Measurements from ENCODE around the gene PGAM5. TPM values are rescaled to one million over a fixed set of nuclear protein-coding genes. Genes with fewer than 3 reads are reported as not detected.

PGAM5 gene
- polyA plus RNA-seq, 1 of the 3 experiments (the other 2 are of a cell fraction), result 22.5 TPM

- WGBS (ENCODE audit: low lambda C conversion rate), result 98% methylated on average over 6 of the region's 6 CpGs
- DNase-seq, result no peak
- no peaks in the 10 kb centered on the region for H3K9me3 ChIP-seq
- peaks cover 13 to 53% of the 10 kb centered on the region in 2 experiments for H3K36me3 ChIP-seq (replicated peaks in 1 of 2; ENCODE audit: control insufficient read depth in 1 of 2, insufficient read depth in 2 of 2, low read length in 1 of 2)
- H3F3A ChIP-seq (replicated peaks; ENCODE audit: insufficient read depth), result no peaks in the 10 kb centered on the region
- H3K27ac ChIP-seq (ENCODE audit: low read depth in 2 of 2, low read length in 1 of 2), result no peak overlapping the region
- no peaks in the 10 kb centered on the region for H3K9me2 ChIP-seq
- no peak overlapping the region for H3K9ac ChIP-seq
- no peaks in the 10 kb centered on the region for H3K27me3 ChIP-seq (ENCODE audit: insufficient read depth)
- H2AFZ ChIP-seq (ENCODE audit: low read depth), result no peak overlapping the region
- ChIA-PET POLR2A (no interaction called here), CTCF (interaction anchor here (0.8 kb wide), 1 partner anchor 15 kb away, joined by 3 read pairs; no protein-coding TSS in a partner anchor)
- H3K4me2 ChIP-seq, result no peak overlapping the region
- no peak for TF ChIP-seq RFX5 (IDR thresholded peaks at IDR 0.05; ENCODE audit: low read length)
- no peak for TF ChIP-seq ELF1 (IDR thresholded peaks at IDR 0.05)
- no peak for TF ChIP-seq NRF1 (IDR thresholded peaks at IDR 0.05; ENCODE audit: low read depth, low read length)
- no peaks in the 10 kb centered on the region for H4K20me1 ChIP-seq (ENCODE audit: insufficient read depth)
- no peaks in the 10 kb centered on the region for H3K79me2 ChIP-seq (ENCODE audit: insufficient read depth)
- H3K4me3 ChIP-seq (ENCODE audit: low read depth in 2 of 2, low read length in 1 of 2), result no peak overlapping the region
- H3K4me1 ChIP-seq (ENCODE audit: control insufficient read depth in 1 of 2, insufficient read depth in 2 of 2, low read depth in 1 of 2, low read length in 1 of 2), result no peaks in the 10 kb centered on the region
Observed at GRCh38 chr12:132665794-132666193, 44.8 kb upstream of the PGAM5 start.

GRCh38 chr12:132668191-132669088, 42.2 kb upstream of the PGAM5 start:
- peaks cover 13 to 42% of the 10 kb centered on the region in 2 experiments for H3K36me3 ChIP-seq (replicated peaks in 1 of 2; ENCODE audit: control insufficient read depth in 1 of 2, insufficient read depth in 2 of 2, low read length in 1 of 2)
- CTCF ChIA-PET, result interaction anchor here (1.2 to 1.6 kb wide), 3 partner anchors 30 to 69 kb away, joined by 3 to 5 read pairs (median 4); no protein-coding TSS in a partner anchor
- DNase-seq, result no peak

More at GRCh38 chr12:132668191-132669088, 42.2 kb upstream of the PGAM5 start:
- Histone ChIP-seq H3K9me2 (no peaks in the 10 kb centered on the region), H3K79me2 (ENCODE audit: insufficient read depth) (no peaks in the 10 kb centered on the region), H3F3A (replicated peaks; ENCODE audit: insufficient read depth) (no peaks in the 10 kb centered on the region), H2AFZ (ENCODE audit: low read depth) (no peak overlapping the region), H3K27me3 (ENCODE audit: insufficient read depth) (no peaks in the 10 kb centered on the region), H3K27ac (ENCODE audit: low read depth in 2 of 2, low read length in 1 of 2) (no peak overlapping the region), H3K9me3 (no peaks in the 10 kb centered on the region), H3K4me1 (ENCODE audit: control insufficient read depth in 1 of 2, insufficient read depth in 2 of 2, low read depth in 1 of 2, low read length in 1 of 2) (no peaks in the 10 kb centered on the region), H3K4me3 (ENCODE audit: low read depth in 2 of 2, low read length in 1 of 2) (no peak overlapping the region), H4K20me1 (ENCODE audit: insufficient read depth) (no peaks in the 10 kb centered on the region), H3K4me2 (no peak overlapping the region), H3K9ac (no peak overlapping the region)
- WGBS (ENCODE audit: low lambda C conversion rate), result 99% methylated on average over 29 of the region's 30 CpGs
- TF ChIP-seq EZH2phosphoT487 (IDR thresholded peaks at IDR 0.05; ENCODE audit: borderline replicate concordance, low read depth), result no peak
- no peak for TF ChIP-seq CHD2 (IDR thresholded peaks at IDR 0.05; ENCODE audit: low read length, partially characterized antibody)
- TF ChIP-seq TCF12 (IDR thresholded peaks at IDR 0.05), result no peak
- no peak for TF ChIP-seq REST (IDR thresholded peaks at IDR 0.05; ENCODE audit: low read depth, low read length)
- TF ChIP-seq RXRA (IDR thresholded peaks at IDR 0.05; ENCODE audit: borderline replicate concordance, low read depth), result no peak
- POLR2A ChIA-PET, result interaction anchor here (0.7 kb wide), 1 partner anchor 41 kb away, joined by 4 read pairs; no protein-coding TSS in a partner anchor
